Anterior cingulate cortex (tissue), 58 donors: Measurements from ENCODE around the gene TOMM70.
"Not testable (repeated sequence)": the region's sequence is repeated elsewhere in the genome, so short reads cannot be mapped to it uniquely, and the experiment has no call there.

Source experiments
- DNase-seq, 58 donors: peaks; one replicate each; lab custom pipeline; 2025; lab: John Stamatoyannopoulos, UW

TOMM70 gene

GRCh38 chr3:100370756-100371155, 30.1 kb downstream of the TOMM70 start:
- DNase-seq, result no peak

DNA sequence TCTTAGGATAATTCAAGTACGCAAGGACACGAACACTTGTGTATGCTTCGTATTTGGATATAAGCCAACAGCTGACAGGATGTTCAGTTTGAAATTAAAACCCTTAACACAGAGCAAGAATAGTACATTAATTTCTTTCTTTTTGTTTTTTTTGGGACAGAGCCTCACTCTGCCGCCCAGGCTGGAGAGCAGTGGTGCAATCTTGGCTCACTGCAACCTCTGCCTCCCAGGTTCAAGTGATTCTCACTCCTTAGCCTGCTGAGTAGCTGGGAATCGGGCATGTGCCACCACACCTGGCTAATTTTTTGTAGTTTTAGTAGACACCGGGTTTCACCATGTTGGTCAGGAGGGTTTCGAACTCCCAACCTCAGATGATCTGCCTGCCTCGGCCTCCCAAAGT, 32.4 kb downstream of the TOMM70 start:
- no peak for DNase-seq

- no peak for DNase-seq
Observed at GRCh38 chr3:100366424-100366823, 34.5 kb downstream of the TOMM70 start.

DNA sequence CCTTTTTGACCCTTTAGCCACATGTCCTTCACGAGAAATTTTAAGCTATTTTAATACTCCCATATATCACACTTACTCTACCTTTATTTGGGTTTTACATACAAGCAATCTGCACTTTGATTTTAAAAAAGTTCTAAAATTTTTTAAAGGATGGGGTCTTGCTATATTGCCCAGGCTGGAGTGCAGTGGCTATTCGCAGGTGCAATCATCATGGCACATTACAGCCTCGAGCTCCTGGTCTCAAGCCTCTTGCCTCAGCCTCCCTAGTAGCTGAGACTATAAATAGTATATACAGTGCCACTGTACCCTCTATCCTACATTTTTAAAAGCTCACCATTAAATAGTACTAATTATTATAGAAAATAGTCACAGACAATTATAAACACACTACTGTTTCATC, 36.5 kb downstream of the TOMM70 start:
- DNase-seq, result no peak

GRCh38 chr3:100361897-100362296, 39.0 kb downstream of the TOMM70 start:
- no peak for DNase-seq

- DNase-seq, result no peak
Observed at GRCh38 chr3:100360757-100361496, 40.0 kb downstream of the TOMM70 start.

DNA sequence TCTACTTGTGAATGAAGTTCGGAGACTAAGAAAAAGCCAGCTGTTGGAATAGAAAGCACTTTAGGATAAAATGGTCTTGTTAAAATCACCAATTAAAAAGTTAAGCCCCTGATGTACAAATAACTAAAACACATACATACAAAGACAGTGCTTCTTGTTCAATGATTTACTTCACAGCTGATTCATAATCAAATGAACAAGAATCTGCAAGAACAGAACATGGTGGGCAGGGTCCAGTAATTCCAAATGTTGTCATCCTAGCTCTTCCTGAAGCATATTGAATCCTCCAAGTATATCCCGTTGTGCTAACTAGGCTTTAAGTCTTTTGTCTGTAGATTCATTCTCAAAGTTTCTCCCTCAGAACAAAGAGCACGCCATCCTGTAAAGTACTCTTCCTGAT, 41.9 kb downstream of the TOMM70 start:
- no peak for DNase-seq

GRCh38 chr3:100358413-100358812, 42.5 kb downstream of the TOMM70 start:
- no peak for DNase-seq

DNA sequence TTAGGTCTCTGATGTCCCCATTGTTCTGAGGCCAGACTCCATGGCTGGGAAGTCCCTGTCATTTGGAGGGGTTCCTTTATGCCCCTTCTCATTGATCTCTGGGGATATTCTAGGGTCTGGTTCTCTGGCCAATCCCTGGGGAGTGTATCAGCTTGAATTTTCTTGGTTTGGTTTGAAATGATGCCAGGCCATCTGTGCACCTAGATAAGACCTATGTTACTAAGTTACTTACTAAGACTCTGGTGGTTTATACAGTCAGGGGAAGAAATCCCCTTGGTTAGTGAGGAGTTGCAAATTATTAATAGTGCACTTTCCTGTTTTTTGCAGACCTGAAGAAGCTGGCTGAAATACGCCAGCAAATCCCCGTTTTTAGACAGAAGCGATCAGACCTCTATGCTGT, 46.0 kb downstream of the TOMM70 start:
- no peak for DNase-seq

- DNase-seq, result no peak
Observed at GRCh38 chr3:100352296-100353231, 48.3 kb downstream of the TOMM70 start.

GRCh38 chr3:100351770-100352169, 49.1 kb downstream of the TOMM70 start:
- not testable (repeated sequence) for DNase-seq

DNA sequence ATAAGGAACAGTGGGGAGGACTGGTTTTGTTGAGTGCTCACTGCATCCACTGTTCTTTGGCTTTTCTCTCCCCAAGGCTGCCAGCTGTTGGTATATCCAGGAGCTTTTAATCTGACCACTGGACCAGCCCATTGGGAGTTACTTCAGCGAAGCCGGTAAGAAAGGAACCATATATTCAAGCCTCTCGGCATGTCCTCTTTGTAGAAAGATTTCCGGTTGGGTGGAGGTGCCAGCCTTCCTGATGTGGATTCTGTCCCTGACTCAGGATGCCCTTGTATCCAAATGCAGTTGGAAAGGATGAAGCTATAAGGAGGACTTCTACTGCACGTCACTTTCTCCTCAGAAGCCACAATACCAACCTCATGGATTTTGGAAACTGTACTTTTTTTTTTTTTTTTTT, 52.2 kb downstream of the TOMM70 start:
- no peak for DNase-seq

DNA sequence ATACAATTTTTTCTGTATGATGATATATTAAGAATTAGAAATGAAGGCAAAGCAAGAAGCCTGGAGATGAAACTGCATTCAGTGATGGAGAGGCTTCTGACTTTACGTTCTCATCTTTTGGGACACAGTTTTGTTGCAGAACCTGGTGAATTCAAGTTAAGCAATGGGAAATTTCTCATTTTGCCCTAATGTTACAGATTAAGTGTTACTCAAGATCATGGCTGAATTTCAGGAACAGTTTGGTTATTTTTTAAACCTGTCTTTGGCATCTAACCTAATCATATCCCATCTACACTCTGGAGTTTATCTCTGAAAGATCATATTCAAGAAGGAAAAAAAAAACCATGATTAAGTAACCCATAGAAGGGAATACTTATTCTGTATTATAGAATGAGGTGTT, 60.4 kb downstream of the TOMM70 start:
- no peak for DNase-seq

GRCh38 chr3:100339786-100340185, 61.1 kb downstream of the TOMM70 start:
- no peak for DNase-seq

GRCh38 chr3:100338911-100339310, 62.0 kb downstream of the TOMM70 start:
- no peak for DNase-seq

DNA sequence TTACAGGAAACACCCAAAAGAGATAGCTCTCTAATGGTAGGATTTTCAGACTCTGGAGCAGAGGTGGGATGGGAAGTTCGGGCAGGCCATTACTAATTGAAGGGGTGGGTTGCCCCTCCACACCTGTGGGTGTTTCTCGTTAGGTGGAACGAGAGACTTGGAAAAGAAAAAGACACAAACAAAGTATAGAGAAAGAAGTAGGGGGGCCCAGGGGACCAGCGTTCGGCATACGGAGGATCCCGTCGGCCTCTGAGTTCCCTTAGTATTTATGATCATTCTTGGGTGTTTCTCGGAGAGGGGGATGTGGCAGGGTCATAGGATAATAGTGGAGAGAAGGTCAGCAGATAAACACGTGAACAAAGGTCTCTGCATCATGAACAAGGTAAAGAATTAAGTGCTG, 64.7 kb downstream of the TOMM70 start:
- not testable (repeated sequence) for DNase-seq

DNA sequence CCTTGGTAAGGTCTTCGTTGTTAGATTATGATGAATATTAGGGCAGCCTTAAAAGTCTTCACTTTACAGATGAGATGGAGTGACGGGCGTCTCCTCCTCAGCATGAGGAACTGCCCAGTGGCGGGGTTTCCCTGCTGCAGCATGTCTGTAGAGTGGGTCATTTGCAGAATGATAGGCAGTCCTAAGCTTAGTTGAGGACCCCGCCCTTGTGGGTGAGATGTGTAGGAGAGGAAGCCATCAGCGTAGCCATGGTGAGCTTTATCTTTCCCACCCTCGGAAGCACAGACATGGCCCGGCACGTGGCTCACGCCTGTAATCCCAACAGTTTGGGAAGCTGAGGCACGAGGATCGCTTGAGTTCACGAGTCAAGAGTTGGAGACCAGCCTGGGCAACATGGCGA, 65.5 kb downstream of the TOMM70 start:
- peak in 4 of 58 donors; percentile 2 to 8 (median 5) for DNase-seq

- peak in 56 of 58 donors; percentile 7 to 81 (median 58) for DNase-seq
Observed at GRCh38 chr3:100334488-100335351, 66.2 kb downstream of the TOMM70 start, which contains the start of gene NIT2. TSS of gene NIT2 (plus strand) at chr3:100334757. CDS start at chr3:100334792, 35 bp downstream.

DNA sequence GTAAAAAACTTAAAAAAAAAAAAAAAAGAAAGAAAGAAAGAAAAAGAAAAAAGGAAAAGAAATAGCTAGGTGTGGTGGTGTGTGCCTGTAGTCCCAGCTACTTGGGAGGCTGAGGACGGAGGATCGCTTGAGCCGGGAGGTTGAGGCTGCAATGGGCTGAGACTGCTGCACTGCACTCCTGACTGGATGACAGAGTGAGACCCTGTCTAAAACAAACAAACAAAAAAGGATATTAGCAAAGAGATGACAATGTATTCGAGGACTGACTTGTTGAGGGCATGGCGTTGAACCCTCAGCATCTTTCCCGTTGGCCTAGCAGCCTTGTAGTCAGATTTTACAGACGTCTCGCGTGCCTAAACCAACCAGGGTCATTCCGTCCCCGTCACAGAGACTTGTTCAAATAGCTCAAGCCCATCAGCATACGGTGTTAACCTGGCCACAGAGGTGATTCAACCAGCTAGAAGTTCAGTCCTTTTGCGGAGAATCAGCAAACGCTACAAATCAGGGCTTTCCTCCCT, 66.9 kb downstream of the TOMM70 start:
- DNase-seq, result peak in 1 of 58 donors; percentile 31

GRCh38 chr3:100333051-100333450, 67.8 kb downstream of the TOMM70 start:
- no peak for DNase-seq
